ENCODE results near the gene SUMO2. TPM values are rescaled to one million over a fixed set of nuclear protein-coding genes. Genes with fewer than 3 reads are reported as not detected.
"Not testable (repeated sequence)": the region's sequence is repeated elsewhere in the genome, so short reads cannot be mapped to it uniquely, and the experiment has no call there.

SUMO2 gene
- total RNA-seq, 2 donors from 2014 or later: 235 to 254 TPM

DNA sequence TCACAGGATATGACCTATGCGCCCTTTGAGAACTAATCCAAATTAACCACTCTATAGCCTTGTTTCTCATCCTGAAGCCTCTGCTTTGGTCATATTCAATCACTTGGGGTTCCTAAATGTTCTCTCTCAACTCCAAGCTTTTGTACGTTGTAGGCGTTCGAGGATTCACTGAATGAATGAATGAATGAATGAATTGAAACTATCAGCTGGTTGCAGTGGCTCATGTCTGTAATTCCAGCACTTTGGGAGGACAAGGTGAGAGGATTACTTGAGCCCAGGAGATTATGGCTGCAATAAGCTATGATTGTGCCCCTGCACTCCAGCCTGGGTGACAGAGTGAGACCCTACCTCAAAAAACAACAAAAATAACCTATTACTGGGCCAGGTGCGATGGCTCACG is 5.9 kb upstream of the SUMO2 start:
- ATAC-seq: no peak
- no peak for DNase-seq
- intact Hi-C loops (cut with DNase I, micrococcal nuclease): no loop called here

DNA sequence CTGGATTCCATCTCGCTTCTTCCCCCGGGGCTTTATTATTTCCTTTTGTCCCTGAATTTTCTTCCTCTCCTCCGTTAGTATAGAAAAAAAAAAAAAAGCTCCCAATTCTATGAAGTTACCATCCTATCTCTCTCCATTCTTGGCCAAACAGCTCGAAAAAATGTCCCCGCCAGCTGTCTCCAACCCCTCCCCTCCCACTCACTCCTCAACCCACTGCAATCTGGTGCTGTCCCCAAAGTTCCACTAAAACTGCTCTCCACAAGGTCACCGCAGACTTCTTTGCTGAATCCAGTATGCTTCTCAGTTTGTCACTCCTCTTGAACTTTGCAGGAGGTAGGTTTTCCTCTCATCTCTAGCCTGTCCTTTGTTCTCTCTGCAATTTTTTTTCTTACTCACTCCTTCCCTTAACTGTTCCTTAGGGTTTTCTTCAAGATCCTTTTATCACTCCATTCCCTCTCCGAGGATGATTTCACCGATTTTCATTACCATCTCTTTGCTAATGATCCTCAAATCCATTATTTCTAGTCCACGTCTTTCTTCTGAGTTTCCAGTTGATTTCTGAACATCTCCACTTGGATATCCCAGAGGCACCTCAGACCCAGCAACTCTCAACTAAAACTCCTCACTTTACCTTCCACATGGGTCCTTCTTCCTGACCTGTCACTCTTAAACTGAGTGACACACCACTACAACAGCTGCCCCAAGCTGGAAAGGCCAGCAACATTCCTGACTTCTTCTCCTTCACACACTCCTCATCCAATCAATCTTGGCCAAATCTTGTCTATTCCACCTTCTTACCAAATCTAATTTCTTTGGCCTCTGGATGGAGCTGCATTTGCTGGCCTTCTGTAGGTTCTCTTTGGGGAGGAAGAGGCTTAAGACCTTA is 1.5 kb upstream of the SUMO2 start:
- no peak for DNase-seq
- intact Hi-C loops (cut with DNase I, micrococcal nuclease): no loop called here
- ATAC-seq: no peak

DNA sequence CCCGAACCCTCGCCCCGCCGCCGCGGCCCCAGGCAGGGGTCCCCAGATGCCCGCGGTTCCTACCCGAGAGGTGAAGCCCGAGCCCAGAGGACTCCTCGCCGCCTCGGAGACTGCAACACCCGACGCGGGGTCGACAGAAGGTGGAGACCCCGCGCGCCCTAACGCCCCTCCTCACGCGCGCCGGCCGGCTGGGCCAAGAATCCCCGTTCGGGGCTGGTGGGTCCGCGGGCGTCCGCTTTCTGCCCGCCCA is 515 bp downstream of the SUMO2 start:
- DNase-seq: peak in 1 of 2 donors; percentile 36
- peak; percentile 4 for ATAC-seq
- intact Hi-C loops (cut with DNase I, micrococcal nuclease): no loop called here

DNA sequence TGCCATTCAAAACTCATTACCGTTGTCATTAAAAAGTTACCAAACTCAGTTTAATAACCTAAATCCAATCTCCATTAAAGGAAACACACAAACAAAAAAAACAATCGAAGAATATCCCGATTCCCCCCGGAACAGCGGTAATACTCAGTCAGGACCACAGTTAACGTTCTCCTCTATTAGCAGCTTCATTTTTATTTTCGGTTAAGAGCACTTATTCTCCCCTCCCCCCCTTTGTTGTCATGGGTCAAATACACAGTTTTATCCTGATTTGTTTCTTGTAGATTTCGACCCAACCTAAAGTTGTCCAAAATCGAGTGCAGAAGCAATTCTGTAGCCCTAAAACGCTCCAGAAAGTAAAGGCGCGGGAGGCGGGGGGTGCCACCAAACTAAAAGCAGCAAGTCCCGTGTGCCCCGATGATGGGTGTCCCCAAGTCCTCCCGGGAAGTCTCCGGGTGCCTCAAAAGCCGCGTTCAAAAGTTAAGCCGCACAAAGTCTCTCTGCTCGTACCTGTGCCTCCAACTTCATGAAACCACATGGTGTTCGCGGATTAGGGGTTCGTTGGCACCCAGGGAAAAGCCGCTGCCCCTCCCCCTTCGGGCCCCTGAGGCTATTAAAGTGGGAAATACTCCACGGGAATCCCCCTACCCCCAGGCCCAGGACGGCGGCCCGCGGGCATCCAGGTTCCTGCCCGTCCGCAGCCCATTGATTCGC is 996 bp downstream of the SUMO2 start:
- ATAC-seq (peak; percentile 1), DNase-seq (peak in 1 of 2 donors; percentile 59)
- intact Hi-C loops (cut with DNase I, micrococcal nuclease): no loop called here

DNA sequence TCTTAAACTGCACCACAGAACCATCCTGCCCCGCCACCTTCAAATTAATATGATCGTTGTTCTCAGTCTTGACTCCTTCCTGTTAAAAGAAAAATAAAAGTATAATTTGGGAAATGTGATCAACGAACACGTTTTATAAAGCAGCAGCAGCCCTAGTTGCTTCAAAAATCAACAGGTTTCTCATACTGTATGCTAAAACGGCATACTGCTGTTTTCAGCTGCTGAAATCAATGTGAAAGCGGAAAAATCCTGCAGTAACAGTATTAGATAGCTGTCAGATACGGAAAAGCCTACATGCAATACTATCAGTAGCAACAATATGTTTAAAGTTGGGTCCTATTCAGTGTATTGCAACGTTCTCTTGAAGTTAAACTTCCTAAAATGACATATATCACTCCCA is 1.6 kb downstream of the SUMO2 start:
- no peak for ATAC-seq
- DNase-seq: no peak
- intact Hi-C loops (cut with DNase I, micrococcal nuclease): no loop called here

GRCh38 chr17:75178453-75178852 is 4.3 kb downstream of the SUMO2 start:
- no peak for ATAC-seq
- intact Hi-C loops (cut with DNase I, micrococcal nuclease): no loop called here

DNA sequence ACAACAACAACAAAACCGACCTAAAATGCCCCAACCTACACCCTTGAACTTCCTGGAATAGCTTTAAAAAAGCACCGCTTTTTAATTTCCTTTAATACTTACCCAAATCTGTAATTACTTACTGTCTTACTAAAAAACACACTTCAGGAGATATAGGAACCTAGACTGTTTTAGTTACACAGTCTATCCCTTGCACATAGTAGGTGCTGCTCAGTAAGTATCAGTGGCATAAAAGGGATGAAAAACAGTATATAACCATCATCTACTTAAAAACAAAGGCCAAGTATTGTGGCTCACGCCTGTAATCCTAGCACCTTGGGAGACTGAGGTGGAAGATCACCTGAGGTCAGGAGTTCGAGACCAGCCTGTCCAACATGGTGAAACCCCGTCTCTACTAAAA is 6.1 kb downstream of the SUMO2 start:
- no peak for DNase-seq
- ATAC-seq: no peak
- intact Hi-C loops (cut with DNase I, micrococcal nuclease): no loop called here

More at GRCh38 chr17:75178453-75178852, 4.3 kb downstream of the SUMO2 start:
- DNase-seq: no peak

- DNase-seq (no peak), ATAC-seq (no peak)
- intact Hi-C loops (cut with DNase I, micrococcal nuclease): loop anchor here in 1 of 2 donors (5.0 kb wide), 1 partner anchor 63 kb away; no protein-coding TSS in a partner anchor
Observed at GRCh38 chr17:75174996-75175395, 7.8 kb downstream of the SUMO2 start.

DNA sequence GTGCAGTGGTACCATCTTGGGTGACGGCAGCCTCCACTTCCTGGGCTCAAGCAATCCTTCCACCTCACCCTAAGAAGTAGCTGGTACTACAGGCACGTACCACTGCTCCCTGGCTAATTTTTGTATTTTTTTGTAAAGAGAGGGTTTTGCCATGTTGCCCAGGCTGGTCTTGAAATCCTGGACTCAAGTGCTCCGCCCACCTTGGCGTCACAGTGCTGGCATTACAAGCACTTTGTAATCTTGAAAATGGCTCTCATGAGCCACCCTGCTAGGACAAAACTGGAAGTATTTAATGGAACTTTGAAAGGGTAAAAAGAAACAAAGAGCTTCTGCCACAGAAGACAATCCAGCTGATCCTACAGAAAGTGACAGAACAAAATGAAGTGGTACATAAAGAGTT is 9.2 kb downstream of the SUMO2 start:
- DNase-seq (no peak), ATAC-seq (no peak)
- intact Hi-C loops (cut with DNase I, micrococcal nuclease): loop anchor here in 1 of 2 donors (5.0 kb wide), 1 partner anchor 61 kb away; no protein-coding TSS in a partner anchor

- intact Hi-C loops (cut with DNase I, micrococcal nuclease): no loop called here
- DNase-seq (no peak), ATAC-seq (no peak)
Observed at GRCh38 chr17:75168998-75169397, 13.8 kb downstream of the SUMO2 start.

GRCh38 chr17:75164606-75165005 is 18.2 kb downstream of the SUMO2 start:
- intact Hi-C loops (cut with DNase I, micrococcal nuclease); DNase-seq; ATAC-seq: not testable (repeated sequence)

- ATAC-seq (no peak), DNase-seq (no peak)
- intact Hi-C loops (cut with DNase I, micrococcal nuclease): no loop called here
Observed at GRCh38 chr17:75163074-75163473, 19.7 kb downstream of the SUMO2 start.

- intact Hi-C loops (cut with DNase I, micrococcal nuclease): no loop called here
- DNase-seq (no peak), ATAC-seq (no peak)
Observed at GRCh38 chr17:75160211-75160610, 22.5 kb downstream of the SUMO2 start.

DNA sequence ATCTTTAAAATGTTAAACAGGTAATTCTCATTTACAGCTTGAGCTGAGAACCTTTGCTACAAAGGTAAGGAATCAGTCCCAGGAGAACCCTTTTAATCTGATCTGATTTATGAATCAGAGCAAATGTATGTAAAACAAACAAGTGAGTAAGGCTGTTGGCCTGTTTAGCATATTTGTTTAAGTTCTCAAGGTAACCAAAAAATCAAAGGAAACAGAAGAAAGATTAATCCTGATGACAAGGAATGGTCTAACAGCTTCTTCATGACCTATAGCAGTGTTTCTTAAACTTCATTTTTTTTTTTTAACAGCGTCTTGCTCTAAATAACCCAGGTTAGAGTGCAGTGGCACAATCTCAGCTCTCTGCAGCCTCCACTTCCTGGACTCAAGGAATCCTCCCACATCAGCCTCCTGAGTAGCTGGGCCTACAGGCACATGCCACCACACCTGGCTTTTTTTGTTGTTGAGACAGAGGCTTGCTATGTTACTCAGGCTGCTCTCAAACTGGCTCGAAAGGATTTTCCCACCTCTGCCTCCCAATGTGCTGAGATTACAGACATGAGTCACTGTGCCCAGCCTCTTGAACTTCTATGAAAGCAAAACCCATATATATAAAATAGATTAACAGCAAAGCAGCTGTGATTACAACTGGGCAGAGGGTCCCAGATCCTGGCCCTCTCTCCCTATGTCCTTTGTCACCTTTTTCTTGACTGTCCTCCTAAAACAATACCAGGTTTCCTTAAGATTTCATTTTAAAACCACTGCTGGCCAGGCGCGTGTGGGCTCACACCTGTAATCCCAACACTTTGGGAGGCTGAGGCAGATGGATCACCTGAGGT is 23.3 kb downstream of the SUMO2 start:
- intact Hi-C loops (cut with DNase I, micrococcal nuclease): no loop called here
- ATAC-seq (peak; percentile 5), DNase-seq (no peak)

DNA sequence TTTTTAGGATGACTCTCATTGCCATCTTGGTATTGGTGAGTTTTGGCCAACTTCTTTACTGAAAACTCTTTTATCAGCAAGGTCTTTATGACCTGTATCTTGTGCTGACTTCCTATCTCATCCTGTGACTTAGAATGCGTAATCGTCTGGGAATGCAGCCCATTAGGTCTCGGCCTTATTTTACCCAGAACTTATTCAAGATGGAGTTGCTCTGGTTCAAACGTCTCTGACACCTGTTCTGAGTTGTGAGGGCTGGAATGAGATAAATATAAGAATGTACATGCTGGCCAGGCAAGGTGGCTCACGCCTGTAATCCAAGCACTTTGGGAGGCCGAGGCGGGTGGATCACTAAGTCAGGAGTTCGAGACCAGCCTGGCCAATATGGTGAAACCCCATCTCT is 24.3 kb downstream of the SUMO2 start:
- intact Hi-C loops (cut with DNase I, micrococcal nuclease); ATAC-seq; DNase-seq: not testable (repeated sequence)

DNA sequence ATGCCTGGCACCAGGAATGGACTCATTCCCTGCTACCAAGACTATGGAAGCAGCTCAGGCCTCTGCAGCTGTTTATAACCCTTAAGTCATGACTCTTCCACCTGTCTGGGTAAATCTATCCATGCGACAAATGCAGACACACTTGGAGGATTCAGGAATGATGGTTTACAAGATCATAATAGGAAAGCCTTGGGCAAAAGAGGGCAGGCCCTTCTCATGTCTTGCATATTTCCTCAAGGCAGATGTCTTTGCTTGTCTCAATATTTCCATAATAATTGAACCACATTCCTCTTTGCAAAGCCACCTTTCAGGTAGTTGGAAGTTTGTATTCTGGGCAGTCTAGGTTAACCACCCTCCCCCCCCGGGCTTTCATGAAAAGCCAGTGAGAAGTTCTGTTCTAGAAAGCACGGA is 27.6 kb downstream of the SUMO2 start:
- intact Hi-C loops (cut with DNase I, micrococcal nuclease): no loop called here
- ATAC-seq: no peak
- no peak for DNase-seq

DNA sequence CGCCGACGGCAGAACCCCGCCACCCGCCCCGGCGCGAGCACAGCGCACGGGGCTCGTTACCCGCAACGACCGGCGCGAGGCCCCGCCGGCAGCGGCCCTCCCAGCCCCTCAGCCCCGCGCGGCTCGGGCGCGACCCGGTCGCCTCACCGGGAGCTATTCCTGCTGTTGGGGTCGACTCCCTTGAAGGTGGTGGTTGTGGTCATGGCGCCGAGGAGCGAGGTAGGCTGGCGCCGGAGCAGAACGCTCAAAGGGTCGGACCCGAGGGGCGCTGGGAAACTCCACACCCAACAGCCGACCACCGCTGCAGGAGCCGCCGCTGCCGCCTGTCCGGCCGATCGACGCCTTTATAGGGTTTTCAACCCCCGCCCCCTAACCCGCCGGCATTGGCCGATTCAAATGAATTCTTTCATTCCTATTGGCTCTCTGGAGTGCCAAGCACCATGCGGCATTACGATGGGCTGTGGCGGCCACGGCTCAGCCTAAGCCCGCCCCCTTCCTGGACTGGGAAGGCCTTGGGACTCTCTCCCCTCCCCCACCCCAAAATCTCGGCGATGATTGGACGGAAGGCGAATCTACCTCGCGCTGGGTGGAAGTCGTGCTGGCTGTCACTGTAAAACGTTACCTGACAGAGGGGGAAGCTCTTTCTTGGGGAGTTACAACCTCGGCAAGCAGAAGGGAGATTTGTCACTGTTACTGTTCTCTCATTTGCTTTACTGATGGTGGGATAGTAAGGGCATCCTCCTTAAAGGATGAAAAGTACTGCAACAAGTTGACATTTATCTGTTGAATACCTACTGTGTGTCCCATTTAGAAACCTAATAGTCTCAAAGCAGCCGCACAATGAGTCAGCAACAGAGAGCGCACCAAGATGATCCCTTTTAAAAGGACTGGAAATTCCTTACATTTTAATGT is 28.3 kb downstream of the SUMO2 start, which contains the start of gene JPT1:
JPT1 (minus strand) TSS at position 318 of the 912 bp plus-strand sequence; CDS start at position 203, 115 bp downstream.
- intact Hi-C loops (cut with DNase I, micrococcal nuclease): no loop called here
- peak; percentile 91 for ATAC-seq
- DNase-seq: peak; percentile 99

GRCh38 chr17:75153780-75154194 is 29.0 kb downstream of the SUMO2 start:
- intact Hi-C loops (cut with DNase I, micrococcal nuclease): no loop called here
- DNase-seq: peak in 1 of 2 donors; percentile 48
- peak; percentile 30 for ATAC-seq

Data from left colon (tissue), 2 donors.